GM19328 (cell line): Measurements from ENCODE around the gene AK4.
"Not testable (repeated sequence)": the region's sequence is repeated elsewhere in the genome, so short reads cannot be mapped to it uniquely, and the experiment has no call there.

Experiments
- ATAC-seq: cut with Tn5 transposase; IDR thresholded peaks from one replicate; pipeline ENCODE4 v1.9.1; 2021; ENCODE audit warnings: mild to moderate bottlenecking, moderate library complexity; ENCODE audit not compliant: unreplicated experiment

The AK4 gene

GRCh38 chr1:65210325-65210724, 62.3 kb downstream of the AK4 start:
- no peak for ATAC-seq

GRCh38 chr1:65211331-65211730, 63.3 kb downstream of the AK4 start:
- no peak for ATAC-seq

GRCh38 chr1:65213271-65214023, 65.4 kb downstream of the AK4 start:
- ATAC-seq: no peak

DNA sequence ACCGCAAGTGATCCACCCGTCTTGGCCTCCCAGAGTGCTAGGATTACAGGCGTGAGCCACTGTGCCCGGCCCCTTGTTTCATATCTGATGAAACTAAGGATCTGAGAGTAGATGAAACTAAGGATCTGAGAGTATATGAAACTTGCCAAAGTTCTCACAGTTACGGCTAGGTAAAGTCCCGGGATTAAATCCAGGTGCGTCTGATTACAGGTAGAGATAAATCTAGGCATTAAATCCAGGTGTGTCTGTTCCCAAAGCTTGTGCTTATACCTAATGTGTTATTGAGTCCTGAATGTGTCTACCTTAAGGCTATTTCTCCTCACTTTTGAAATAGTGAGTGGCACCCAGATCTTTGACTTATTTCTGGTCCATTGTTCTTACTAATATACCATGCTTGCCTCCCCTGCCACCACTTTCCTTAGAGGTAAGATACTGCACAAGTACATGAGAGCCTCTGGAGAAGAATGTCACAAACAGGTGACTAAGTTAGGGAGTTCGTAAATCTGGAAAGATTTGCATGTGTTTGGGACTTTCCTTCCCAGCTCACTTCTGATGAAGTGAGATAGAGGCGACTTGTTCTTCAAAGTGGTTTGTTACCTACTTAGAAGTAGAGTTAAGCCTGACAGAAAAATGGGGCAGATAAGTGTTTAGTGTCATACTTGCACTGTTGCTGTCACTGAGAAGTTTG, 66.5 kb downstream of the AK4 start:
- no peak for ATAC-seq

DNA sequence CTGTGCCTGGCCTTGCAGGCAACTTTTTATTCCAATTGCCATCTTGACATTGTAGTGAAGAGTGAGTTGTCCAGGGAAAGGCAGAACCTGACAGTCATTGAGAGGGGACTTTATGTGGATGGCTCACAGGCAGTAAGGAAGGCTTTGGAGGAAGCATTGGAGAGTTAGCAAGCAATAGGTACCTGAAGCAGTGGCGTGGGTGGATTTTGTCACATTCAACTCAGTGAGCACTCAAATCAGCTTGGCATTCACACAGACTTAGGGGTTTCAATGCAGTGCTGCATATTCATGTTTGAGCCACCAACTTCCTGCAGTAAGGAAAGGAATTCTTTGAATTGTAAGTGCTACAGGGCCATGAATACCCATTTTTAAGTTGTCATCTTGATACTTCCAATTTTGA, 69.0 kb downstream of the AK4 start:
- ATAC-seq: no peak

GRCh38 chr1:65221638-65222339, 73.8 kb downstream of the AK4 start:
- no peak for ATAC-seq

DNA sequence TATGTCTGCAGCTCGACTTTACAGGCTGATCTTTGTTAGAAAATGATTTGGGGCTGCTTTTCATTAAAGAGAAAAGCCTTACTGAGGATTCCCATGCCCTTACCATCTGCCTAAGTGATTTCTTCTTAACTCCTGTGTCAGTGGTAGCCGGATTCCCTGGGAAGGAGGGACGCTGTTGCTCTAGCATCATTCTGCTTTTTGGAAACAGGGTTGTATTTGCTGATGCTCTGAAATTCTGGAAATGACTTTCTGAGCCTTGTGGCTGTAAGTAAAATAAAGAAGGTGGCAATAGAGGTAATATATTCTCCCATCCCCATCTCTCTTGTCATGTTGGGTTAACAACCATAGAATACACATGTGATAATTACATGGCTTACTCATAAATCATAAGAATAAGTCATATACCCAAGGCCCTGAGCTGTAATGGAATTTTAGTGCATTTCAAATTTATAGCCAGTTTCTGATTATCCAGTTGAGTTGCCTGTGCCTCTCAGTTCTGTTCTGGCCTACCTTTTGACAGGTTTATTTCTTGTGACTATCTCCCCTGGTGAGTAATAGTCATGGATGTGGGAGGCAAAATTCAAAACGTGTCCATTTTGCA, 74.4 kb downstream of the AK4 start:
- ATAC-seq: no peak

DNA sequence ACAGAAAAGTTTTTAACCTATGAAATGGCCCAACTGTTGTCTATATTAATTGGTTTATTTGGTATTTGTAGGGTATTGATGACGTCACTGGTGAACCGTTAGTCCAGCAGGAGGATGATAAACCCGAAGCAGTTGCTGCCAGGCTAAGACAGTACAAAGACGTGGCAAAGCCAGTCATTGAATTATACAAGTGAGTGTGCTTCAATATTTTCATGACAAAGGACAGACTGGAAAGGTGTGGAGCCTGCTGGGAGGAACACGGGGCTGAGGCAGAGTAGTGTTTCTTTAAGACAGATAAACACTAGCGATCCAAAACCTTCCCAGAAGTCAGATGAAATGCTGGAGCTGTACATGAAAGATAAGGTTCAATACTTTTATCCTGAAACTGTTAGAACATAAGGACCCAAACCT, 76.7 kb downstream of the AK4 start:
- no peak for ATAC-seq

DNA sequence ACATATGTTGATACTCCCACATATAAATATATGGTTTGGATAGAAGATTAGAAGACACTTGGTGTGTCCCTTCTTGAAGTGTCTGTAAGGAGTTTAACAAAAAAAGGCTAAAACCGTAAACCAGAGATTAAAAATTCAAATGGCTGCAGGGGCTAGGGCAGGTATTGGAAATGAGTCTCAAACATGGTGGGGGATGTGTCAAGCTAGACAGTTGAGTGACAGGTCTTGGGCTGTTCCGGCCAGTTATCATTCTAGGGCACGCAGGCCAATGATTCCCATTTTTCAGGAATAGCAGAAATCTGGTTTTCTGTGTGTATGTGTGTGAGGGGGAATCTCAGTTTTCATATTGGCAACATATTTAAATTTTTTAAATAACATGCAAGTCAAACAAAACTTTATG, 77.2 kb downstream of the AK4 start:
- no peak for ATAC-seq

- no peak for ATAC-seq
These were observed 81.2 kb downstream of the AK4 start for GRCh38 chr1:65229201-65229600.

DNA sequence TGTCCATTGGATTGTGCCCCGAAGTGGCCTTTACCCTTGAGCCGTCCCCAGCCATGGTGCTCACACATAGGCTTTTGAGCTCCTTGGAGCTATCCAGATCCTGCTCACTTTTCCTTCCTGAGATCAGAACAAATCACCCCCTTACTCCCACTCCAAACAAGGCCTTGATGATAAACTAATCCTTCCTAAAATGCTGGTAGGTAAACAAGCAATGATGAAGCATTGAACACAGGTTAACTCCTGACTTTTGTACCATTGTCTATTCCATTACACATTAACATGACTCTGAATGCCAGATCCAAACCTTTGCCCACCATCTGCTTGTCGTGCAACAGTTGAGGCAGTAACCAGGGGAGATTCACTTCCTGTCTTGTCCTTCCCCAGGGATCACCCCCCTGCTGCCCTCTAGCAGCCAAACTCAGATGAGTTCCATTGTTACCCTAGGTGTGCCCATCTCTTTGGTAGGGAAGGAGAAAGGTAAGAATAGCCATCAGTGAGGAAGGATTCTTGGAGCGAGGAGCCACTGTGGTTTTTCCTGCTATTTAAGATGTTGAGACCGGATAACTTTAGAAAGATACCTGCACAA, 81.8 kb downstream of the AK4 start:
- ATAC-seq: no peak

GRCh38 chr1:65230731-65231481, 82.9 kb downstream of the AK4 start:
- ATAC-seq: peak; percentile 69

DNA sequence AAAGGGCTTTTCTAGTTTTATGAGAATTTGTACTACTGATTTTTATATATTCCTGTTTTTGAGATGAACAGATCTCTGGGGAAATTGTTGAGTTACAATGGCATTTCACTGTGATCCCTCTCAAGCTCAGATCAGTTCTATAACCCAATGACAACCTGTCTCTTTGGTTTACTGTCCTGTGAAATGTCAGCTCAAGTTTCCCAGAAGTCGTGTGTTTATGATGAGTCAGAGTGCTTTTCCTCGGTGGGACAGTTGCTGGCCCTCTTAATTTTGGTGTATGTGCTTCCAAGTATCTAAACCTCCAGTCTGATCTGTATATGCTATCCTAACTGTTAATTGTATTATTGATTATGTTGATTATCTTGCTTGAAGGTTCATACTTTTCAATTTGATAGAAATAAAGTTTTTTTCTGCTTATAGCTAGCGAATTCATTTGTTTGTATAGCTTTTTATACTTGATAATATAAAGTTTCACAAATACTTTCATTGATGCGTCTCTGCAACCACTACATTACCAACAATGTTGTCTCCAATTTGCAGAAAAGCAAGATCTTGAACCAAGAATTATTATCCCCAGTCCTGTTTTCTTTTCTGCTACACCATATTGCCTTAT, 83.8 kb downstream of the AK4 start:
- ATAC-seq: no peak

DNA sequence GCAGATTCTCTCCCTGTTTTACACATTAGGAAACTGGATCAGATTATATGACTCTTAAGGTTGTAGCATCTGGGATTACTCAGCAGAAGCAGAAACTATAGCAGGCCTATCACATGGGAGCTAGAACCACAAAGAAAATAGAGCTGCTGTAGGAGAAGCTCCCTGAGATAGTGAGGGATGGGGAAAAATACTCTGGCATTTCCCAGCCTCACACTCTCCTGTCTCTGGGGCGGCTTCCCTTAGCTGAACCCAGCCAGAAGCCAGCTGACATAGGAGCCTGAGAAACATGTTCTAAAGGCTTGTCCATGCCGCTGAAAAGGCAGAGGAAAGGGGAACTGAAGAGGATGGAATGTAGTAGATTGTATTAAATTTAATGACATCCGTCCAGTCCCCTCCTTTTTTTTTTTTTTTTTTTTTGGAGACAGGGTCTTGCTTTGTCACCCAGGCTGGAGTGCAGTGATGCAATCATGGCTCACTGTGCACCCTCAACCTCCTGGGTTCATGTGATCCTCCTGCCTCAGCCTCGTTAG, 84.5 kb downstream of the AK4 start:
- ATAC-seq: no peak

GRCh38 chr1:65233782-65234181, 85.8 kb downstream of the AK4 start:
- no peak for ATAC-seq

DNA sequence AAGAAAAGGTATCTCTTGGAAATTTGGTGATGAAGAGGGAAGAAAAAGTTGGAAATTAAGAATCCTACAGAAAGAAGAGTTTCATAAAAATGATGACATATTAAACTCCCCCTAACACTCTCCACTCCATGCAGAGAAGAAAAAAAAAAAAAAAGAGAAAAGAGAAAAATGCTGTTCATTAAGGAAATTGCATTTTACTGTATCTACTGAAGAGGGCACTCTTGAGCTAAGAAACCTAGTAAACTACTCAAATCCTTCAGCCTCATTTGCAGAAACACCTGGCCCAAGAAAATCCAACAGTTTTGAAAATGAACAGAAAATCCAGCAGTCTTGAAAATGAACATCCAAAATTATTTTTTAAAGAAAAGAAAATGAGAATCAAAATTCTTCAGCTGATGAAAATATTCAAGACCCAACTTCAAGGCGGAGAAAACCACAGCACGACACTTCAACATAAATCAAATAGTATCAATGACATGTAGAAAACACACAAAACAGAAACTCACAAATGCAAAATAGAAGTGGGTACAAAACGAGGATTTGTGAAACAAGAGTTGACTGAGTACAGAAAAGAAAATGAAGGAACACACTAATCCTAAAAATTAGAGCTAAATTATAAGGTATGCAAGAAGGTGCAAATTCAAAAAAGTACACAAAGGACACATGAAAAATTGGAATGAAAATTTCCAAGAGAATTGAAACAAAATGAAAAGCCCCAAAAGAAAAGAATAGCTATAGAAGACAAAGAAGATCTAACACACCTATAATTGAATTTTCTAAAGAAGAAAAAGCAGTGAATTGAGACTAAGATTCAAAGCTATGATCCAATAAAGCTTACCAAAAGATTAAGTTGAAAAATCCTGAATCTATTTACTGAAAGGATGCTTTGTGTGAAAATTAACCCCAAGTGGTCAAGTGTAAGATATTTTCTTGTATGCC, 88.1 kb downstream of the AK4 start:
- no peak for ATAC-seq

- ATAC-seq: not testable (repeated sequence)
These were observed 89.1 kb downstream of the AK4 start for GRCh38 chr1:65237088-65237487.

DNA sequence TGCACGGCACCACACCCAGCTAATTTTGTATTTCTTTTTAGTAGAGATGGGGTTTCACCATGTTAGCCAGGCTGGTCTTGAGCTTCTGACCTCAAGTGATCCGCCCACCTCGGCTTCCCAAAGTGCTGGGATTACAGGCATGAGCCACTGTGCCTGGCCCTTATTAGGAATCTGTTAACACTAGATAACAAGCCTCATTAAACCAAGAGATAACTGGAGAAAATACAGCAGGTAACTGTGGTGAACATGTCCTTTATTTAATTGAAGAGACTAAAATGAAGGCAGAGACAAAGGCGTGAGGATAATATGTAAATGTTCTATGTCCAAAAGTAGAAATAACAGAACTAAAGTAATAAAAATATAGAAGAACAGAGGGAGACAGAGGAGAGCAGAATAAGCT, 89.5 kb downstream of the AK4 start:
- no peak for ATAC-seq

DNA sequence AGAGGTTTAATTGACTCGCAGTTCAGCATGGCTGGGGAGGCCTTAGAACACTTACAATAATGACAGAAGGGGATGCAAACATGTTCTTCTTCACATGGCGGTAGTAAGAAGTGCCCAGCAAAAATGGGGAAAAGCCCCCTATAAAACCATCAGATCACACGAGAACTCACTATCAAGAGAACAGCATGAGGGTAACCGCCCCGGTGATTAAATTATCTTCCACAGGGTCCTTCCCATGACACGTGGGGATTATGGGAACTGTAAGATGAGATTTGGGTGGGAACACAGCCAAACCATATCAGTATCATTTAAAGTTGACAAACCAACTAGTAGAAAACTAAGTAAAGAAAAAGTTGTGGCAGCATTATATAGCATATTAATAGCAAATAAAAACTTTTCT, 90.0 kb downstream of the AK4 start:
- ATAC-seq: no peak
